Fibroblast of mammary gland (primary cell): ENCODE measurements around the gene ITGAD.

ENCODE experiments used
- DNase-seq: peaks from one replicate; pipeline ENCODE4 v3.0.0-alpha.2; 2010; ENCODE audit warnings: low read depth
- H3K4me3 ChIP-seq: 2 replicates; pipeline ENCODE4 v1.5.1; 2011; ENCODE audit warnings: low read depth, mild to moderate bottlenecking, low read length, moderate library complexity; ENCODE audit not compliant: control insufficient read depth
- CTCF ChIP-seq: conservative IDR thresholded peaks from 2 replicates; pipeline ENCODE4 v1.5.1; 2011; ENCODE audit warnings: low read depth, low read length, inconsistent platforms; ENCODE audit not compliant: control insufficient read depth, insufficient read depth

Gene ITGAD

GRCh38 chr16:31451201-31451600, 58.1 kb downstream of the ITGAD start:
- no peak overlapping the region for H3K4me3 ChIP-seq
- no peak for DNase-seq
- TF ChIP-seq CTCF, result no peak

GRCh38 chr16:31451681-31452351, 58.7 kb downstream of the ITGAD start:
- H3K4me3 ChIP-seq, result no peak overlapping the region
- DNase-seq, result peak; percentile 74
- peak; percentile 73 for TF ChIP-seq CTCF

GRCh38 chr16:31452631-31453106, 59.5 kb downstream of the ITGAD start:
- no peak overlapping the region for H3K4me3 ChIP-seq
- DNase-seq, result peak; percentile 95
- no peak for TF ChIP-seq CTCF

- no peak overlapping the region for H3K4me3 ChIP-seq
- TF ChIP-seq CTCF, result no peak
- DNase-seq, result peak; percentile 60
Measured at GRCh38 chr16:31453255-31454204, 60.4 kb downstream of the ITGAD start.

- no peak overlapping the region for H3K4me3 ChIP-seq
Measured at GRCh38 chr16:31455601-31456314, 62.6 kb downstream of the ITGAD start.

GRCh38 chr16:31456988-31457360, 63.8 kb downstream of the ITGAD start:
- no peak for DNase-seq
- no peak for TF ChIP-seq CTCF
- H3K4me3 ChIP-seq, result no peak overlapping the region

More at GRCh38 chr16:31455601-31456314, 62.6 kb downstream of the ITGAD start:
- DNase-seq, result peak; percentile 36
- TF ChIP-seq CTCF, result peak; percentile 27
